Stimulated activated effector memory CD8-positive, alpha-beta T cell treated with anti-CD3 and anti-CD28 coated beads, Interleukin-12 subunit alpha, Interleukin-12 subunit beta, amount 100 ng/mL, for 72 hours (primary cell): ENCODE data around the gene RPS6KA2.

Source experiments
- ATAC-seq: fragments of 150-1000 bp; cut with Tn5 transposase; 2 replicates; pipeline ENCODE4 v1.10.0; 2021
- DNase-seq, 2 donors: peaks; one replicate each; pipeline ENCODE4 v3.0.0; 2021 to 2022; ENCODE audit warnings: low spot score in 2 of 2
- H3K27ac Mint-ChIP-seq: one replicate; pipeline ENCODE4 v1.8.0; 2022; ENCODE audit warnings: mild to moderate bottlenecking, mixed read lengths
- H3K36me3 Mint-ChIP-seq: one replicate; pipeline ENCODE4 v1.8.0; 2022; ENCODE audit warnings: mild to moderate bottlenecking, mixed read lengths
- H3K4me1 Mint-ChIP-seq: one replicate; pipeline ENCODE4 v1.8.0; 2022; ENCODE audit warnings: mixed read lengths
- H3K4me3 Mint-ChIP-seq: one replicate; pipeline ENCODE4 v1.8.0; 2022; ENCODE audit warnings: mild to moderate bottlenecking, mixed read lengths
- H3K9me3 Mint-ChIP-seq: one replicate; pipeline ENCODE4 v1.8.0; 2022; ENCODE audit warnings: mixed read lengths

The RPS6KA2 gene

GRCh38 chr6:166627033-166627874 is at the start of gene RPS6KA2:
Gene RPS6KA2, minus strand, starts transcription at chr6:166627251. Its CDS starts 232 bp downstream, at chr6:166627019.
- peak within 1 kb of the TSS; percentile 8 for H3K27ac Mint-ChIP-seq
- peaks cover 7% of the 10 kb centered on the region for H3K36me3 Mint-ChIP-seq
- peaks cover 19% of the 10 kb centered on the region for H3K4me1 Mint-ChIP-seq
- ATAC-seq, result peak; percentile 94
- peak; percentile 99 to 100 for DNase-seq
- H3K4me3 Mint-ChIP-seq, result peak within 1 kb of the TSS; percentile 85
- no peaks in the 10 kb centered on the region for H3K9me3 Mint-ChIP-seq

DNA sequence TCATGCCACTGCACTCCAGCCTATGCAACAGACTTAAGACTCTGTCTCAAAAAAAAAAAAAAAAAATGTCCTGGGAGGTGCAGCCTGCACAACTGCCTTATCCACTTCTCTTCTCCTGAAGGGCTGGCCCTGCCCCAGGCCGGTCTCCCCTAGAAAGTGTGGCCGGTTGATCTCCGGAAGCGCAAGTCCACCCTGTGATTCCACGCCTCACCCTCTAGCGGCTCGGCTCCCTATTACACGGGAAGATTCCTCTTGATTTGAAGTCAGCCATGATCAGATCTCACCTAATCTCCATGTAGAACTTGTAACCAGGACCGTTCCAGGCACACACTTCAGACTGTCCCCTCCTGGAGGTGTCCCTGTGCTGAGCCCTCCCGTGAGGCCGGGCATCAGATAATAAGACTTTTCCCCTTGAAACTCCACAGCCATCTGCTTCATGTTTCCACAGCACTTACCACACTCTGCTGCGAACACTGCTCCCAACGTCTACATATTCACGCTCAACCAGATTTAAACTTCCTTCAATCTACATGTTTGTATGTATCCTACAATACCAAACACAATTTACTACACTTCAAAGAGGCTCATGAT is 49.3 kb upstream of the RPS6KA2 start:
- no peaks in the 10 kb centered on the region for H3K9me3 Mint-ChIP-seq
- no peak overlapping the region for H3K27ac Mint-ChIP-seq
- no peak overlapping the region for H3K4me3 Mint-ChIP-seq
- H3K4me1 Mint-ChIP-seq, result peaks cover 7% of the 10 kb centered on the region
- DNase-seq (no peak), ATAC-seq (peak; percentile 33)
- no peaks in the 10 kb centered on the region for H3K36me3 Mint-ChIP-seq

DNA sequence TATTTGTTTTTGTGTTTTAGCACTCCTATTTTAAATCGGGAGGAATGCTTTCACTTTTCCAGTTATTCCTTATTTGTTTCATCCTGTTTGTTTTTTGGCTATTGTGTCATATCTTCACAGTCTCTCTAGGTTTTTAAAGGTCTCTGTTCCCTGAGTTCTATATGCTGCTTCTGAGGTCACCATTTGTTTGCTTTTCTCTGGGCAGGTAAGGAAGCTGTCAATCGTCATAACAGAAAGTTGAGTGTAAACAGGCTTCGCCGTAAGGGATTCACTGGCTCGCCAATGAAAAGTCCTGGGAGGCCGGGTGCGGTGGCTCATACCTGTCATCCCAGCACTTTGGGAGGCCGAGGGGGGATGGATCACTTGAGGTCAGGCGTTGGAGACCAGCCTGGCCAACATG is 48.7 kb upstream of the RPS6KA2 start:
- DNase-seq (no peak), ATAC-seq (no peak)
- H3K27ac Mint-ChIP-seq, result no peak overlapping the region
- H3K4me3 Mint-ChIP-seq, result no peak overlapping the region
- peaks cover 7% of the 10 kb centered on the region for H3K4me1 Mint-ChIP-seq
- no peaks in the 10 kb centered on the region for H3K9me3 Mint-ChIP-seq
- no peaks in the 10 kb centered on the region for H3K36me3 Mint-ChIP-seq

GRCh38 chr6:166673309-166673708 is 46.3 kb upstream of the RPS6KA2 start:
- ATAC-seq, result no peak
- Mint-ChIP-seq H3K9me3 (no peaks in the 10 kb centered on the region), H3K36me3 (no peaks in the 10 kb centered on the region), H3K4me3 (no peak overlapping the region), H3K27ac (no peak overlapping the region), H3K4me1 (peaks cover 7% of the 10 kb centered on the region)
- no peak for DNase-seq

- Mint-ChIP-seq H3K9me3 (no peaks in the 10 kb centered on the region), H3K4me3 (no peak overlapping the region), H3K4me1 (peaks cover 7% of the 10 kb centered on the region), H3K27ac (no peak overlapping the region), H3K36me3 (no peaks in the 10 kb centered on the region)
- ATAC-seq (peak; percentile 20), DNase-seq (no peak)
Observed at GRCh38 chr6:166672624-166673206, 45.7 kb upstream of the RPS6KA2 start.

GRCh38 chr6:166672146-166672545 is 45.1 kb upstream of the RPS6KA2 start:
- H3K4me1 Mint-ChIP-seq, result peaks cover 7% of the 10 kb centered on the region

GRCh38 chr6:166671434-166672081 is 44.5 kb upstream of the RPS6KA2 start:
- DNase-seq (no peak), ATAC-seq (no peak)
- H3K9me3 Mint-ChIP-seq, result no peaks in the 10 kb centered on the region
- no peak overlapping the region for H3K4me3 Mint-ChIP-seq
- no peaks in the 10 kb centered on the region for H3K36me3 Mint-ChIP-seq
- peaks cover 7% of the 10 kb centered on the region for H3K4me1 Mint-ChIP-seq
- H3K27ac Mint-ChIP-seq, result no peak overlapping the region

More at GRCh38 chr6:166672146-166672545, 45.1 kb upstream of the RPS6KA2 start:
- Mint-ChIP-seq H3K27ac (no peak overlapping the region), H3K9me3 (no peaks in the 10 kb centered on the region), H3K36me3 (no peaks in the 10 kb centered on the region), H3K4me3 (no peak overlapping the region)
- DNase-seq (no peak), ATAC-seq (no peak)

DNA sequence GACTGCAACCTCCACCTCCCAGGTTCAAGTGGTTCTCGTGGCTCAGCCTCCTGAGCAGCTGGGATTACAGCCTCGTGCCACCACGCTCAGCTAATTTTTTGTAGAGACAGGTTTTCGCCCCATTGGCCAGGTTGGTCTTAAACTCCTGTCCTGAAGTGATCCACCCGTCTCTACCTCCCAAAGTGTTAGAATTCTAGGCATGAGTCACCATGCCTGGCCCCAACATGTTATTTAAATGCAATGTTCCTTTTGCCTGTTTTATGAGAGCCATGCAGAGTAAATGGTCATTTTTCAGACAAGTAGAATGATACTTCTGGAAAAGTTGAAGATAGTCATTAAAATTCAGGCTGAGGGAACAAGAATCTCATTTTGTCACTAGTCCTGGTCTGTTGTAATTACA is 43.8 kb upstream of the RPS6KA2 start:
- Mint-ChIP-seq H3K27ac (no peak overlapping the region), H3K36me3 (no peaks in the 10 kb centered on the region), H3K4me3 (no peak overlapping the region), H3K9me3 (no peaks in the 10 kb centered on the region), H3K4me1 (peaks cover 7% of the 10 kb centered on the region)
- ATAC-seq (no peak), DNase-seq (no peak)

DNA sequence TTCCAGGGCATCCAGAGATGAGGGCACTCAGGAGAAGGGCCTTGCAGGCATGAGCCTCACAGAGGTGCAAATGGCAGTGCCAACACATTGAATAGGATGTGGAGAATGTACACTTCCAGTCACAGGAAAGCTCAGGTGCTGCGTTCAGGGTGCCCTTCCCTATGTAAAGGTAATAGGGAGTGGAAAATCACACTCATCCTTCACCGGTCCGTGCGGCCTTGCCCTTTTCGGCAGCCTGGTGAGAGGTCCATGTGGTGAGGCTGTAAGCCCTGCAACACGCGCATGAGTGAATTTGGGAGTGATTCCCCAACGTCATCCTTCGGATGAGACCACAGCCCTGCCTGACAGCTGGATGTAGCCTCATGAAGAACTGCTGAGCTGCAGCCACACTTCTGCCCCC is 43.0 kb upstream of the RPS6KA2 start:
- no peaks in the 10 kb centered on the region for H3K9me3 Mint-ChIP-seq
- no peaks in the 10 kb centered on the region for H3K36me3 Mint-ChIP-seq
- no peak overlapping the region for H3K4me3 Mint-ChIP-seq
- H3K27ac Mint-ChIP-seq, result no peak overlapping the region
- DNase-seq (no peak), ATAC-seq (no peak)
- H3K4me1 Mint-ChIP-seq, result peaks cover 7% of the 10 kb centered on the region

- H3K9me3 Mint-ChIP-seq, result no peaks in the 10 kb centered on the region
- no peaks in the 10 kb centered on the region for H3K36me3 Mint-ChIP-seq
- H3K27ac Mint-ChIP-seq, result no peak overlapping the region
- ATAC-seq, result no peak
- no peak for DNase-seq
- H3K4me1 Mint-ChIP-seq, result peaks cover 7% of the 10 kb centered on the region
- no peak overlapping the region for H3K4me3 Mint-ChIP-seq
Observed at GRCh38 chr6:166667796-166668610, 41.0 kb upstream of the RPS6KA2 start.

GRCh38 chr6:166664135-166664534 is 37.1 kb upstream of the RPS6KA2 start:
- ATAC-seq, result no peak
- no peaks in the 10 kb centered on the region for H3K9me3 Mint-ChIP-seq
- DNase-seq, result no peak
- no peak overlapping the region for H3K4me3 Mint-ChIP-seq
- no peak overlapping the region for H3K27ac Mint-ChIP-seq
- no peaks in the 10 kb centered on the region for H3K4me1 Mint-ChIP-seq
- no peaks in the 10 kb centered on the region for H3K36me3 Mint-ChIP-seq

- Mint-ChIP-seq H3K4me3 (no peak overlapping the region), H3K9me3 (no peaks in the 10 kb centered on the region), H3K4me1 (no peaks in the 10 kb centered on the region), H3K36me3 (no peaks in the 10 kb centered on the region), H3K27ac (no peak overlapping the region)
- ATAC-seq (no peak), DNase-seq (no peak)
Observed at GRCh38 chr6:166663568-166663967, 36.5 kb upstream of the RPS6KA2 start.

DNA sequence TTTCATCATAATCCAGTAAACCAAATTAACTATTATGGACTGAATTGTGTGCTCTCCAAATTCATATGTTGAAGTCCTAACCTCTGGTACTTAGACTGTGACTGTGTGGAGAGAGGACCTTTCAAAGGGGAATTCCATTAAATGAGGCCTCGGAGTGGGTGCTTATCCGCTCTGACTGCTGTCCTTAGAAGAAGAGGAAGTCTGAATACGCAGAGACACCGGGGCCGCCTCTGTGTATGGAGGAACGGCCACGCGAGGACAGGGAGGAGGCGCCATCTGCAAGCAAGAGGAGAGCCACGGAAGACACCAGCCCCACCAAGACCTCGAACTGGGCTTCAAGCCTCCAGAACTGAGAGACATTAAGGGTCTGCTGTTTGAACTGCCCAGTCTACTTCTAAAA is 35.6 kb upstream of the RPS6KA2 start:
- Mint-ChIP-seq H3K4me3 (no peak overlapping the region), H3K4me1 (no peaks in the 10 kb centered on the region), H3K36me3 (no peaks in the 10 kb centered on the region), H3K27ac (no peak overlapping the region), H3K9me3 (no peaks in the 10 kb centered on the region)
- no peak for DNase-seq
- ATAC-seq, result no peak

GRCh38 chr6:166661327-166662085 is 34.5 kb upstream of the RPS6KA2 start:
- Mint-ChIP-seq H3K4me1 (no peaks in the 10 kb centered on the region), H3K9me3 (no peaks in the 10 kb centered on the region), H3K36me3 (no peaks in the 10 kb centered on the region), H3K4me3 (no peak overlapping the region), H3K27ac (no peak overlapping the region)
- DNase-seq, result no peak
- no peak for ATAC-seq
